ENCODE data around the gene ALDOB.

- TF ChIP-seq CTCF (tag by site-specific recombination; IDR thresholded peaks at IDR 0.05) (no peak), ZBTB8A (tag by site-specific recombination; IDR thresholded peaks at IDR 0.05) (no peak), PRDM10 (tag by site-specific recombination; IDR thresholded peaks at IDR 0.05) (no peak), TRIM28 (IDR thresholded peaks at IDR 0.05; ENCODE audit: borderline replicate concordance, low read length) (no peak), ELK4 (IDR thresholded peaks at IDR 0.05; ENCODE audit: borderline replicate concordance, low read depth, low read length) (no peak), FEZF1 (tag by site-specific recombination; IDR thresholded peaks at IDR 0.05) (no peak), ZNF148 (tag by site-specific recombination; IDR thresholded peaks at IDR 0.05; ENCODE audit: borderline replicate concordance) (no peak), ZIC2 (tag by site-specific recombination; IDR thresholded peaks at IDR 0.05) (no peak)
Measured at GRCh38 chr9:101455656-101456240, 20.2 kb upstream of the ALDOB start.

All from HEK293 (cell line).